ENCODE results near the gene EHMT2.

DNA sequence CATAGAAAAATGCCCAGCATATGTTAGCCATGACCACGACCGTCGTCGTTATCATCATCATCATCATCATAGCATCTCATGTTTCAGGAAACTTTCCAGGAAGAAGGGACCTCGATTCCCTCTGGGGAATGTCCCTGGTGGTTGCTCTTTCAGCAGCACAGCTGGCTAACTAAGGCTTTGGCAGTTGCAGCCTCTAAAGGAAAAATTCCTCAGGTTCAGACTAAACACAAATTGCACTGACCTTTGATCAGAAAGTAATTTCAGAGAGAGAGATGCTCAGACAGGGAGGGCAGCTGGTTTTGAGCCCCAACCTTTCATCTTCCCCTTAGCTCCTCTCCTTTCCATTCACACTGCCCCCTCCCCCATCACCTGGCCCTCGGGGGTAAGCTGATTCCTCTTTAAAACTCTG is 42.8 kb upstream of the EHMT2 start:
- TF ChIP-seq, protein P1, sequence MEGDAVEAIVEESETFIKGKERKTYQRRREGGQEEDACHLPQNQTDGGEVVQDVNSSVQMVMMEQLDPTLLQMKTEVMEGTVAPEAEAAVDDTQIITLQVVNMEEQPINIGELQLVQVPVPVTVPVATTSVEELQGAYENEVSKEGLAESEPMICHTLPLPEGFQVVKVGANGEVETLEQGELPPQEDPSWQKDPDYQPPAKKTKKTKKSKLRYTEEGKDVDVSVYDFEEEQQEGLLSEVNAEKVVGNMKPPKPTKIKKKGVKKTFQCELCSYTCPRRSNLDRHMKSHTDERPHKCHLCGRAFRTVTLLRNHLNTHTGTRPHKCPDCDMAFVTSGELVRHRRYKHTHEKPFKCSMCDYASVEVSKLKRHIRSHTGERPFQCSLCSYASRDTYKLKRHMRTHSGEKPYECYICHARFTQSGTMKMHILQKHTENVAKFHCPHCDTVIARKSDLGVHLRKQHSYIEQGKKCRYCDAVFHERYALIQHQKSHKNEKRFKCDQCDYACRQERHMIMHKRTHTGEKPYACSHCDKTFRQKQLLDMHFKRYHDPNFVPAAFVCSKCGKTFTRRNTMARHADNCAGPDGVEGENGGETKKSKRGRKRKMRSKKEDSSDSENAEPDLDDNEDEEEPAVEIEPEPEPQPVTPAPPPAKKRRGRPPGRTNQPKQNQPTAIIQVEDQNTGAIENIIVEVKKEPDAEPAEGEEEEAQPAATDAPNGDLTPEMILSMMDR (conservative IDR thresholded peaks at IDR 0.05), result no peak
- no peak for TF ChIP-seq ZFX (IDR thresholded peaks at IDR 0.05)

All from C4-2B (cell line).